ENCODE measurements around the gene CSMD2.

- TF ChIP-seq POLR2A (IDR thresholded peaks at IDR 0.05; ENCODE audit: low read depth, low read length), result no peak
- no peak for TF ChIP-seq TAF1 (IDR thresholded peaks at IDR 0.05; ENCODE audit: borderline replicate concordance, low read depth, low read length)
Measured at GRCh38 chr1:33608825-33609400, 556.1 kb downstream of the CSMD2 start.

All from GM12892 (cell line).